NCI-H82 (cell line): Measurements from ENCODE around the gene PLD1.

Experiments
- DNase-seq: peaks from one replicate; lab custom pipeline; 2025; lab: John Stamatoyannopoulos, UW

The PLD1 gene

DNA sequence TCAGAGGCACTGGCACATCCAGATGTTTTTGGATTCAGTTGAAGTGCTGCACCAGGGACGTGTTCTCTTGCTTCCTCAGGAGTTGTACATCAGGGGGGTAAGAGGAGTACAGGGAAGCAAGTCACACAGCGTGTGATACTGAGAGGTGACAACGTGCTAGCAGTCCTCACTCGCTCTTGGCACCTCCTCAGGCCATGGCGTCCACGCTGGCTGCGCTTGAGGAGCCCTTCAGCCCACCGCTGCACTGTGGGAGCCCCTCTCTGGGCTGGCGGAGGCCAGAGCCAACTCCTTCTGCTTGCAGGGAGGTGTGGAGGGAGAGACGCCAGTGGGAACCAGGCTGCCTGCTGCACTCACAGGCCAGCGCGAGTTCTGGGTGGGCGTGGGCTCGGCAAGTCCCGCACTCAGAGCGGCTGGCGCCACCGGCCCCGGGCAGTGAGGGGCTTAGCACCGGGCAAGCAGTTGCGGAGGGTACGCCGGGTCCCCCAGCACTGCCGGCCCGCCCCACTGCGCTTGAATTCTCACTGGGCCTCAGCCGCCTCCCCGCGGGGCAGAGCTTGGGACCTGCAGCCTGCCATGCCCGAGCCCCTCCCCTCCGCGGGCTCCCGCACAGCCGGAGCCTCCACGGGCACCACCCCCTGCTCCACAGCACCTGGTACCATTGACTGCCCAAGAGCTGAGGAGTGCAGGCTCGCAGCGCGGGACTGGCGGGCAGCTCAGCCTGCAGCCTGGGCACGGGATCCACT lies 64.5 kb downstream of the PLD1 start:
- no peak for DNase-seq

GRCh38 chr3:171744158-171744741 lies 66.0 kb downstream of the PLD1 start:
- DNase-seq, result no peak

- DNase-seq, result no peak
Observed at GRCh38 chr3:171743327-171744157, 66.7 kb downstream of the PLD1 start.

DNA sequence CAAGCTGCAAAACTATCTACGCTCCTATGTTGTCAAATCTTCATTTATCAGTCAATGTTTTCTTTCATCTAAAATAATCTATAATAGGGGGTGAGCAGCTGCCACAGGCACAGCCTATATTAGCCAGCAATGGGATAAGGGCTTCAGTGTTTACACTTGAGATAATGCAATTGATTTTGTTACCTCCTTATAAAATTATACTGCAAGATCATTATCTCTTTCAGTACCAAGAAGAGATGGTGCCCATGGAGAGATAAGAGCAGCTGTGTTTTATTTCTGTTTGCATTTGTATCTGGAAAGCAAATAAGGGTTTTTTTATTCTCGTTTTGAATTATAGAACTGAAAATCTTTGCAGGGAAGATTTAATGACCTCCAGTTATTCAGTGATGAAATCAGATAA lies 68.9 kb downstream of the PLD1 start:
- DNase-seq, result peak; percentile 20

GRCh38 chr3:171736556-171736955 lies 73.7 kb downstream of the PLD1 start:
- DNase-seq, result peak; percentile 10

DNA sequence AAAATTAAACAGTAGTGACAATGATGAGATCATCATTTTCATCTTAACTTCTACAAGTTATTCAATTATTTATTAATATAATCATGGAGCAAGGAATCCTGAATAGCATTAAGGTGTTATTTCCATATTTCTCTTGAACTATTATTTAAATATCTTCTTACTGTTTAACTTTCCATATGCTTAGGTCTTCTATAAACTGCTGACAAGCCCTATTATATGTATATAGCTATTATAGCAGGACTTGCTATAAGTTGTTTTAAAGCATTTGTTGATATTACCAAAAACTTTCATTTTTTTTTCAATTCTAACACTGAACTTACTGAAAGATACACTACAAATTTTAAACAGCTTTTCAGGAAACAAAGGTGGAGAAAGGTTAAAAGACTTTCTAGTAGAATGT lies 76.7 kb downstream of the PLD1 start:
- DNase-seq, result no peak

- no peak for DNase-seq
Observed at GRCh38 chr3:171732756-171733155, 77.5 kb downstream of the PLD1 start.

DNA sequence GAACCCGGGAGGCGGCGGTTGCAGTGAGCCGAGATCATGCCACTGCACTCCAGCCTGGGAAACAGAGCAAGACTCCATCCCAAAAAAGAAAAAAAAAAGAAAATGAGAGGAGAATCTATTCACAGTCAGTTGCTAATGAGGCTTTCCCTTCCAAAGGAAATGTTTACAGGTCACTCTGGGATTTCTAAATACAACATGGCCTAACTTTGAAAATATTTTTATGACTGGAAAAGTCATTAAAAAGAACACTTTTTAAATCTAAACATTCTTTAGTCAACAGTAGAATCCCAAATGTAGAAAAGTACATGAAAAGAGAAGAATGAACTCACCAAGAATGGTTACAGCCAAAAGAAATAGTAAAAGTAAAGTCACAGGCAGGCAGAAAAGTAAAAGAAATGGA lies 78.6 kb downstream of the PLD1 start:
- no peak for DNase-seq

DNA sequence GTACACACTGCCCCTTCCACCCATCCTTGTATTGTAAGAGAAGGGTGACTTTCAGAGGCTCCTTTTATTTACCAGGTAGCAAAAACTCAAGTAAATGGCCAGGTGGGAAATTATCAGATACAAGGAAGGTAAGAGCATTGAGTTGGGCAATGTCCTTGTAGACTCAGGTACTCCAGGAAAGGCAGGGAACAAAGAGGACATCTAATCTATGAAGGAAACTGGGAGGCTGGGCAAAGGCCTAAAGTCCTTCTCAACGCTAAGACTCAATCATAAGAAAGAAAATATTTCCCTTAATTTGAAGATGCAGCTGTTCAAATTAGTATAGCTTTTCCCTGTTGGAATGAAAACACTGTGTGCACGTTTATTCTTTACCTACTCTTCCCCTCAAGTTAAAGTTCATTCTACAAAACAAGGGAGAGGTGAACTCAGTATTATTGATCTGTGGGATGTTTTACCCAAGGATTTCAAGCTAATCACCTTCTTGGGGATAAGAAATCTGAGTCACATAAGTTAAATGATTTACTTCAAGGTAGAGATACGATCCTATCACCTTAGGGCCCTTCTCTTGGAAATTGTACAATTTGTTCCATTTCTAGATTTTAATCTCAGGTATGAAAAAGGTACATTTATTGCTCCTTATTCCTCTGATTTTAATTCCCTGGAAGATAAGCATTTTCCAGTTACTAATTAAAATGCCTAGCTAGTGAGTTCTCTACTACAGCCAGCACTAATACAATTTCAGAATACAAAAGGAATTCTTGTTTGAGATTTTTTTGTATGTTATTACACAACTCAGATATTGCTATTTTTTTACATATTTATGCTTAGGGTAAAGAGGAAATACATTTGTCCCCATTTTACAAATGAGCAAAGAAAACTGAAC lies 80.6 kb downstream of the PLD1 start:
- DNase-seq, result no peak

GRCh38 chr3:171727288-171727687 lies 83.0 kb downstream of the PLD1 start:
- DNase-seq, result no peak

GRCh38 chr3:171718493-171719185 lies 91.6 kb downstream of the PLD1 start:
- DNase-seq, result peak; percentile 13

- no peak for DNase-seq
Observed at GRCh38 chr3:171715155-171715554, 95.1 kb downstream of the PLD1 start.

DNA sequence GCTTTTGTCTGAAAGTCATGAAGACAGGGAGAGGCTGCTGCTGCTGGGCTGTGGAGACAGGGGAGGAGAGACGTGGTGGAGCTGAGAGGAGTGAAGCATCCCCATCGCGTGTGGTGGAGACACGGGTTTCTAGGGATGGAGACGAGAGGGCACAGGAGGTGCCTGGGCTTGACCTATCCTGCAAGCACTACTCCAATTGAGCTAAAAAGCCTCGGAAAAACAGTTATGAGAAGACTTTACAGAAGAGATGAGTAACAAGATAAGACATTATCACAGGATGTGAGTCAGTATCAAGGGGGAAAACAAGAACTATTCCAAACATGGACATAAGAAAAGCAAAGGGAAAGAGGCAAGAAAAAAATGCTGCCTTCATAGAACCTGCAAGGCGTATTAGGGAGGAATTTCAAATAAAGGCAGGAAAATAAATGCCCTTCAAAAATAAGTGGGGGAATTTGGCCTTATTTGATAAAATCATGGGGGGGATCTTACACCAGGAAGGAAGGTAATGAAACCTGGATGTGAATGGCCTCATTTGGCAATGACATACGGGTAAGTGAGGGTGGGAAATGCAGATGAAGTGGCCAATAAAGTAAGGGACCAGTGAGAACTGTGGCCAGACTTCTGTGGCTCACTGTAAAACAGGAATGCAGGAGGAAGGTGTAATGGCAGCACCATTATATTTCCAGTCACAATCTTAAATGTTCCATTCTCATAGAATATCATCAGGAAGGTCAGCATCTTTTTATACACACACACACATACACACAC lies 97.9 kb downstream of the PLD1 start:
- DNase-seq, result no peak

DNA sequence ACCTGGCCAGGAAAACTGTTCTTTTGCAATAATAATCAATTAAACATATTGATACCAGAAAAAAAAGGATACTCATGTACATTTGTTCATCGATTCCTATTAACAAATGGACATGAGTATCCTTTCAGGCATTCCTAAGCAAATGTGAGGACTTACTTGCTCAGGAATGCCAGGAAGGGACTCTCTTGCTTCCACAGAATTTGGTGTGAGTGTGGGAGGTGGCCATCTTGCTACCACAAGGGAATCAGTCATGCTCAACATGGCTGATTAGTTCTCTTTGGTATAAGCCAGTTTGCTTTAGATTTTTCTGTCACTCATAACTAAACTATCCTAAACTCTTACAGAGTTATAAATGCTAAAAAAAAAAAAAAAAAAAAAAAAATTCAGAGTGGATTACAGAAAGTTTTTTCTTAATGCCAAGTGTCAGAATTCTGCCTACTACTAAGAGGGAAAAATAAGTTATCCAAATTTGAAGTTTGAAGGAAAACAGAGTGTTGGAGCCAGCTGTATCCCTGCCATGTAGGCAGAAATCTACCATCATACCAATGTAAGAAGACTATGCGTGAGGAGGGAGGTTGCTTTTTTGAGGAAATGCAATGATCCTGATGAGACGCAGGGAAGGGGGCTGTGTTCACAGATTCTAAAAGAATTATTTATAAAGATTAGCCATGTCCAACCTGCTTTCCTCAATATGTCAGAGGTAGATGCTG lies 98.7 kb downstream of the PLD1 start:
- no peak for DNase-seq

- DNase-seq, result no peak
Observed at GRCh38 chr3:171710359-171710758, 99.9 kb downstream of the PLD1 start.

- DNase-seq, result peak; percentile 31
Observed at GRCh38 chr3:171704814-171705213, 105.5 kb downstream of the PLD1 start.

DNA sequence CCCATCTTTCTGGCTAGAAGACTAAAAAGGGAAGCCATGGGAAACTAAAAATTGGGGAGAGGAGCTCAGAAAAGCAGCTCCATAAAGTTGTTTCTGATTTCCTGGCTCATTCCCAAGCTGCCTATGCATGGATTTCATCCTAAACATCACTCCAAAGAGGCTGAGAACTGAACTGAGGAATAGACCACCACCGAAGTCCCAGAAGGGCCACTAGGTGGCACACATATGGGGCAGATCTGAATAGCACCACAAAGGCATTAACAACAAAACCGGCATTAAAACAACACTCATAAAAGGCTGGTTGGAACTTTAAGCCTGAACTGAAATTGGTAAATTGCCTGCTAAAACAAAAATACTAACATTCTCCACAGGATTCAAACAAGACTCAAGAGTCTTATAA lies 106.3 kb downstream of the PLD1 start:
- DNase-seq, result peak; percentile 73

GRCh38 chr3:171703144-171703543 lies 107.1 kb downstream of the PLD1 start:
- no peak for DNase-seq

DNA sequence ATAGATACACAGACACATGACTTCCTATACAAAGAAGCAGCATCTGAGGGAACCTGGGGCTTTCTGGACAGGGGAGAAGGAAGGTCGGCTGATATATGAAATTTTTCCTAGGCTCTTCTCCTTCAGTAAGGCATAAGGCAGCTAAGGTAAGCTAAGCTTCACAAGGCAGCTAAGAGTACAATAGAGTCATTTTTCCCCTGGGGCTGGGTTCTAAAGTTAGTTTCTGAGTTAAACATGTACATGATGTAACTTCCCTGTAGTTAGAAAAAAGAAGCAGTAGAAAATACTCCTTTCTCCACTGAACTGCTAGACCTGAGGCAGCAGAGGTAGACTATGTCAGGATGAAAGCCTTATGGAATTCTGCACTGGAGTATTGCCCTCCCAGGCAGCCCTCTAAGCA lies 109.6 kb downstream of the PLD1 start:
- DNase-seq, result no peak

DNA sequence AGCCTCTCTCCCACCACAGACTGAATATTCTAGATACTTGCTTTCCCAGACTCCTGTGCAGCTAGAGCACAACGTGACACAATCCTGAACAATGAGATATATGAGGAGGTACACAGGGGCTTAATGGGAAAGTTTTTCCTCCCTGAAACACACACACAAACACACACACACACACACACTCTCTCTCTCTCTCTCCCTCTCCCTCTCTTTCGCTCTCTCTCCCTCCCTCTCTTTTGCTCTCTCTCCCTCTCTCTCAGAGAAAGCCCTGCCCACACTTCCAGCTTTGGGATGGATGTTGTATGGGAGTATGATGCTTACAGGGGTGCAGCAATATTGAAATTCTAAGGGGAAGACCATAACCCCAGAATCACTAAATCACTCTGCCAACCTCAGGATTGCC lies 110.1 kb downstream of the PLD1 start:
- DNase-seq, result no peak
